Loucy (cell line): ENCODE measurements around the gene C11orf87.

Experiments
- H2AFZ ChIP-seq: fragments of 200-600 bp; sonication (generic); 2 replicates; pipeline ENCODE4 v1.6.0; 2016; ENCODE audit warnings: antibody characterized with exemption, mild to moderate bottlenecking, low read length, moderate library complexity
- H3F3A ChIP-seq: fragments of 200-600 bp; 2 replicates; pipeline ENCODE4 v1.6.0; 2016; ENCODE audit warnings: antibody characterized with exemption, low read depth, mild to moderate bottlenecking
- H3K27me3 ChIP-seq: fragments of 200-600 bp; sonication (generic); 2 replicates; pipeline ENCODE4 v1.6.1; 2014; ENCODE audit warnings: low read length, mild to moderate bottlenecking; ENCODE audit not compliant: insufficient read depth, poor library complexity, severe bottlenecking
- H3K36me3 ChIP-seq: fragments of 200-600 bp; sonication (generic); 2 replicates; pipeline ENCODE4 v1.6.1; 2016; ENCODE audit warnings: low read length; ENCODE audit not compliant: insufficient read depth
- H3K4me1 ChIP-seq: fragments of 200-600 bp; sonication (generic); 2 replicates; pipeline ENCODE4 v1.5.1; 2014; ENCODE audit warnings: low read length, mild to moderate bottlenecking; ENCODE audit not compliant: insufficient read depth, poor library complexity, severe bottlenecking
- H3K4me2 ChIP-seq: fragments of 200-600 bp; sonication (generic); 2 replicates; pipeline ENCODE4 v1.6.0; 2014; ENCODE audit warnings: antibody characterized with exemption, low read length, low read depth, mild to moderate bottlenecking; ENCODE audit not compliant: poor library complexity, severe bottlenecking
- H3K4me3 ChIP-seq: fragments of 200-600 bp; sonication (generic); 2 replicates; pipeline ENCODE4 v1.5.1; 2014; ENCODE audit warnings: low read length, mild to moderate bottlenecking, mixed read lengths; ENCODE audit not compliant: poor library complexity, severe bottlenecking
- H3K79me2 ChIP-seq: fragments of 200-600 bp; sonication (generic); 2 replicates; pipeline ENCODE4 v1.6.1; 2014; ENCODE audit warnings: low read length; ENCODE audit not compliant: insufficient read depth
- H3K9ac ChIP-seq: fragments of 200-600 bp; sonication (generic); 2 replicates; pipeline ENCODE4 v1.6.0; 2014; ENCODE audit warnings: mild to moderate bottlenecking, low read depth, low read length, moderate library complexity; ENCODE audit not compliant: poor library complexity, severe bottlenecking
- H3K9me2 ChIP-seq: fragments of 200-600 bp; sonication (generic); replicated peaks from 2 replicates; pipeline ENCODE4 v1.6.1; 2016; ENCODE audit warnings: low read depth, low read length, mixed read lengths
- H3K9me3 ChIP-seq: fragments of 200-600 bp; sonication (generic); 2 replicates; pipeline ENCODE4 v1.6.1; 2014; ENCODE audit warnings: mild to moderate bottlenecking, antibody characterized with exemption, low read length, low read depth; ENCODE audit not compliant: insufficient read depth
- H4K20me1 ChIP-seq: fragments of 200-600 bp; sonication (generic); 2 replicates; pipeline ENCODE4 v1.6.0; 2014; ENCODE audit warnings: antibody characterized with exemption, low read length, mild to moderate bottlenecking; ENCODE audit not compliant: insufficient read depth, poor library complexity, severe bottlenecking
- EZH2phosphoT487 ChIP-seq: fragments of 200-600 bp; IDR thresholded peaks from 2 replicates; pipeline ENCODE4 v1.6.1; 2018; ENCODE audit warnings: antibody characterized with exemption, mild to moderate bottlenecking, moderate library complexity, borderline replicate concordance
- TF ChIP-seq, protein P1 (sequence below): fragments of 200-600 bp; sonication (generic); conservative IDR thresholded peaks from 2 replicates; pipeline ENCODE4 v1.5.1; 2014; ENCODE audit warnings: mild to moderate bottlenecking, antibody characterized with exemption, low read length

Gene C11orf87

DNA sequence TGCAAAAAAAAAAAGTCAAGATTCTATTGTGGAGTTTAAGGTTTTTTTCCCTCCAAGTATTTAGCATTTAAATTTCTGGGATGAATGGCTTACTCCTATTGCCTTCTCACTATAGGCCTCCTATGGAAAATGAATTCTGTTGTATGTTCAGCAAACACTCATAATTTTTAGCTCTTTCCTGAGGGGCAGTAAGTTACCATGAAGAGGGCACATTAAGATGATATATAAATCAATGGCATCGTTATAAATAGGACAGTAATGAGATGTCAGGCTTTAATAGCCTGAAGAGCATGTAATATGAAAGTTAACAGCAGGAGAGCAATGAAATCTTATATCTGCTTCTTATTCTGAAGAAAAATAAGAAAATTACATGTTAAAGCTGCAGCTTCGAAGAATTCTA, 32.9 kb downstream of the C11orf87 start:
- Histone ChIP-seq H4K20me1 (no peaks in the 10 kb centered on the region), H3K4me2 (no peak overlapping the region), H3K36me3 (no peaks in the 10 kb centered on the region), H3K4me1 (no peaks in the 10 kb centered on the region), H2AFZ (no peak overlapping the region), H3K79me2 (no peaks in the 10 kb centered on the region), H3K4me3 (no peak overlapping the region), H3K27me3 (no peaks in the 10 kb centered on the region), H3K9me2 (no peaks in the 10 kb centered on the region), H3K9ac (no peak overlapping the region), H3K9me3 (no peaks in the 10 kb centered on the region), H3F3A (no peaks in the 10 kb centered on the region)
- TF ChIP-seq EZH2phosphoT487: no peak
- TF ChIP-seq, protein P1, sequence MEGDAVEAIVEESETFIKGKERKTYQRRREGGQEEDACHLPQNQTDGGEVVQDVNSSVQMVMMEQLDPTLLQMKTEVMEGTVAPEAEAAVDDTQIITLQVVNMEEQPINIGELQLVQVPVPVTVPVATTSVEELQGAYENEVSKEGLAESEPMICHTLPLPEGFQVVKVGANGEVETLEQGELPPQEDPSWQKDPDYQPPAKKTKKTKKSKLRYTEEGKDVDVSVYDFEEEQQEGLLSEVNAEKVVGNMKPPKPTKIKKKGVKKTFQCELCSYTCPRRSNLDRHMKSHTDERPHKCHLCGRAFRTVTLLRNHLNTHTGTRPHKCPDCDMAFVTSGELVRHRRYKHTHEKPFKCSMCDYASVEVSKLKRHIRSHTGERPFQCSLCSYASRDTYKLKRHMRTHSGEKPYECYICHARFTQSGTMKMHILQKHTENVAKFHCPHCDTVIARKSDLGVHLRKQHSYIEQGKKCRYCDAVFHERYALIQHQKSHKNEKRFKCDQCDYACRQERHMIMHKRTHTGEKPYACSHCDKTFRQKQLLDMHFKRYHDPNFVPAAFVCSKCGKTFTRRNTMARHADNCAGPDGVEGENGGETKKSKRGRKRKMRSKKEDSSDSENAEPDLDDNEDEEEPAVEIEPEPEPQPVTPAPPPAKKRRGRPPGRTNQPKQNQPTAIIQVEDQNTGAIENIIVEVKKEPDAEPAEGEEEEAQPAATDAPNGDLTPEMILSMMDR: no peak
